ENCODE results near the gene CPED1. TPM values are rescaled to one million over a fixed set of nuclear protein-coding genes. Genes with fewer than 3 reads are reported as not detected.

Gene CPED1
- total RNA-seq, 1 experiment from 2014 or later = 0.39 TPM

DNA sequence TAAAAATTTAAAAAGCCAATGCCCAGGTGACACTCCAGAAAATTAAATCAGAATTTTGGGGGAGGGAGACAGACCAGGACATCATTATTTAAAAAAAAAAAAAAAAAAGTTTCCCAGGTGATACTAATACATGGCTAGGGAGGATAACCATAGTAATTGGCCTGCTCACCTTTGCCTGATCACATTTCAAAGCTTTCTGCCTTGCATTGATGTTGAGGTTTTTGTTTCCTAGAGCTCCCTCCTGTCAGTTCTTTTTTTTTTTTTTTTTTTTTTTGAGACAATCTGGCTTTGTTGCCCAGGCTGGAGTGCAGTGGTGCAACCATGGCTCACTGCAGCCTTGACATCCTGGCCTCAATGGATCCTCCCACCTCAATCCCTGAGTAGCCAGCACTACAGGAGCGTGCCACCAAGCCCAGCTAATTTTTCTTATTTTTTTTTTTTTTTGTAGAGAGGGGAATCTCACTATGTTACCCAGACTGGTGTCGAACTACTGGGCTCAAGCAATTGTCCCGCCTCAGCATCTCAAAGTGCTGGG is 38.1 kb downstream of the CPED1 start:
- Histone ChIP-seq H3K4me3 (ENCODE audit: low read depth in 2 of 2, low read length in 2 of 2) (no peak overlapping the region), H3K9me3 (ENCODE audit: control insufficient read depth, insufficient read depth, low read depth, low read length) (no peaks in the 10 kb centered on the region), H3K27me3 (ENCODE audit: control insufficient read depth, insufficient read depth, low read length) (peaks cover 5% of the 10 kb centered on the region; the same call in 1 of the 2 replicates), H3K27ac (ENCODE audit: low read length) (no peak overlapping the region), H3K4me1 (ENCODE audit: control insufficient read depth, insufficient read depth, low read length) (no peaks in the 10 kb centered on the region; the same call in 1 of the 2 replicates), H3K36me3 (ENCODE audit: control insufficient read depth, insufficient read depth, low read length) (no peaks in the 10 kb centered on the region)
- TF ChIP-seq POLR2AphosphoS5 (IDR thresholded peaks at IDR 0.05; ENCODE audit: low read depth, low read length) = no peak
- TF ChIP-seq, protein P1, sequence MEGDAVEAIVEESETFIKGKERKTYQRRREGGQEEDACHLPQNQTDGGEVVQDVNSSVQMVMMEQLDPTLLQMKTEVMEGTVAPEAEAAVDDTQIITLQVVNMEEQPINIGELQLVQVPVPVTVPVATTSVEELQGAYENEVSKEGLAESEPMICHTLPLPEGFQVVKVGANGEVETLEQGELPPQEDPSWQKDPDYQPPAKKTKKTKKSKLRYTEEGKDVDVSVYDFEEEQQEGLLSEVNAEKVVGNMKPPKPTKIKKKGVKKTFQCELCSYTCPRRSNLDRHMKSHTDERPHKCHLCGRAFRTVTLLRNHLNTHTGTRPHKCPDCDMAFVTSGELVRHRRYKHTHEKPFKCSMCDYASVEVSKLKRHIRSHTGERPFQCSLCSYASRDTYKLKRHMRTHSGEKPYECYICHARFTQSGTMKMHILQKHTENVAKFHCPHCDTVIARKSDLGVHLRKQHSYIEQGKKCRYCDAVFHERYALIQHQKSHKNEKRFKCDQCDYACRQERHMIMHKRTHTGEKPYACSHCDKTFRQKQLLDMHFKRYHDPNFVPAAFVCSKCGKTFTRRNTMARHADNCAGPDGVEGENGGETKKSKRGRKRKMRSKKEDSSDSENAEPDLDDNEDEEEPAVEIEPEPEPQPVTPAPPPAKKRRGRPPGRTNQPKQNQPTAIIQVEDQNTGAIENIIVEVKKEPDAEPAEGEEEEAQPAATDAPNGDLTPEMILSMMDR (IDR thresholded peaks at IDR 0.05) = no peak
- TF ChIP-seq, protein P2, sequence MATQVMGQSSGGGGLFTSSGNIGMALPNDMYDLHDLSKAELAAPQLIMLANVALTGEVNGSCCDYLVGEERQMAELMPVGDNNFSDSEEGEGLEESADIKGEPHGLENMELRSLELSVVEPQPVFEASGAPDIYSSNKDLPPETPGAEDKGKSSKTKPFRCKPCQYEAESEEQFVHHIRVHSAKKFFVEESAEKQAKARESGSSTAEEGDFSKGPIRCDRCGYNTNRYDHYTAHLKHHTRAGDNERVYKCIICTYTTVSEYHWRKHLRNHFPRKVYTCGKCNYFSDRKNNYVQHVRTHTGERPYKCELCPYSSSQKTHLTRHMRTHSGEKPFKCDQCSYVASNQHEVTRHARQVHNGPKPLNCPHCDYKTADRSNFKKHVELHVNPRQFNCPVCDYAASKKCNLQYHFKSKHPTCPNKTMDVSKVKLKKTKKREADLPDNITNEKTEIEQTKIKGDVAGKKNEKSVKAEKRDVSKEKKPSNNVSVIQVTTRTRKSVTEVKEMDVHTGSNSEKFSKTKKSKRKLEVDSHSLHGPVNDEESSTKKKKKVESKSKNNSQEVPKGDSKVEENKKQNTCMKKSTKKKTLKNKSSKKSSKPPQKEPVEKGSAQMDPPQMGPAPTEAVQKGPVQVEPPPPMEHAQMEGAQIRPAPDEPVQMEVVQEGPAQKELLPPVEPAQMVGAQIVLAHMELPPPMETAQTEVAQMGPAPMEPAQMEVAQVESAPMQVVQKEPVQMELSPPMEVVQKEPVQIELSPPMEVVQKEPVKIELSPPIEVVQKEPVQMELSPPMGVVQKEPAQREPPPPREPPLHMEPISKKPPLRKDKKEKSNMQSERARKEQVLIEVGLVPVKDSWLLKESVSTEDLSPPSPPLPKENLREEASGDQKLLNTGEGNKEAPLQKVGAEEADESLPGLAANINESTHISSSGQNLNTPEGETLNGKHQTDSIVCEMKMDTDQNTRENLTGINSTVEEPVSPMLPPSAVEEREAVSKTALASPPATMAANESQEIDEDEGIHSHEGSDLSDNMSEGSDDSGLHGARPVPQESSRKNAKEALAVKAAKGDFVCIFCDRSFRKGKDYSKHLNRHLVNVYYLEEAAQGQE (IDR thresholded peaks at IDR 0.05; ENCODE audit: insufficient read depth in 1 of 2, low read depth in 2 of 2, low read length in 1 of 2) = no peak
- TF ChIP-seq TCF7L2 (IDR thresholded peaks at IDR 0.05; ENCODE audit: low read depth, low read length) = no peak
- no peak for TF ChIP-seq SIN3A (IDR thresholded peaks at IDR 0.05; ENCODE audit: borderline replicate concordance, insufficient read depth, low read depth, low read length)
- intact Hi-C loops (cut with micrococcal nuclease; ENCODE audit: unreplicated experiment) (no loop called here), in situ Hi-C loops (cut with HindIII; ENCODE audit: low pct_unique_long_range_greater_than_20kb, low sequenced_read_pairs) (no loop called here)
- no TSS peak for BruUV-seq (replicated peaks)
- ATAC-seq (no peak), DNase-seq (ENCODE audit: low read depth, low spot score) (no peak)
- ChIA-PET CTCF (no interaction called here), POLR2A (no interaction called here)

DNA sequence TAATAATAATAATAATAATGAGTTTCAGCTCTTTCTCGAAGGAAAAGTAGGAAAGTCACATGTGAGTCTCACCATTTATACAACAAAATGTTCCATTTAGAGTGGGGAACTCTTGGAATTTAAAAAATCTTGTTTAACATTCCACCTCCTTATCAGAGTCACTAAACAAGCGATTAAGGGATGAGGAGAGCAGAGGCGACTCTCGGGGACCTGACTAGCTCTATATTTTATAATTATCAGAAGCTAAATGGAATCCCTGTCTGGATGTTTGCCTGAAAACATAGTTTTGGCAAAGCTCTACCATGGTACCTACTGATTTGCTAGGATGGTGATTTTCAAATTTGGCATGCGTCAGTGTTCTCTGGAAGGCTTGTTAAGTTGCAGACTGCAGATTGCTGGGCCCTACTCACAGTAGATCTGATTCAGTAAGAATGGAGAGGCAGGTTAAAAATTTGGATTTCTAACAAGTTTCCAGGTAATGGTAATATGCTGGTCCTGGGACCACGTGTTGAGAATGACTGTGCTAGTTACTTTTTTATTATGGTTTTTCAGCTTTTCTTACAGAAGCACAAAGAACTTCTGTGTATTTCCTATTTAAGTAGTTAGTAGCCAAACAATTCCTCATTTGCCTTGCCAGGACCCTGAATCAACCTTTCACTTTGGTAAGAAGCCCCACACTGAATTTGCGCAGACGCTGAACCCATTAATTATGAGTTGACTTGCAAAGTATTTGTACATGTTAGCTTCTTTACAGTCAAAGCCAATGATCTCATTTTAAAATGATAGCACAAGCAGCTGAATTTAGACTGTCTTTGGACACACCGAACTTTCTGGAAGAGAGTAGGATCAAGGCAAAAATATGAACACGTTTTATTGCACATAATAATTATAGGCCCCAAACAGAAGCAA is 39.5 kb downstream of the CPED1 start:
- Histone ChIP-seq H3K27me3 (ENCODE audit: control insufficient read depth, insufficient read depth, low read length) (peaks cover 5% of the 10 kb centered on the region; the same call in 1 of the 2 replicates), H3K9me3 (ENCODE audit: control insufficient read depth, insufficient read depth, low read depth, low read length) (no peaks in the 10 kb centered on the region), H3K36me3 (ENCODE audit: control insufficient read depth, insufficient read depth, low read length) (no peaks in the 10 kb centered on the region), H3K4me3 (ENCODE audit: low read depth in 2 of 2, low read length in 2 of 2) (no peak overlapping the region), H3K27ac (ENCODE audit: low read length) (no peak overlapping the region), H3K4me1 (ENCODE audit: control insufficient read depth, insufficient read depth, low read length) (no peaks in the 10 kb centered on the region; the same call in 1 of the 2 replicates)
- BruUV-seq (replicated peaks) = no TSS peak
- TF ChIP-seq, protein P1 (IDR thresholded peaks at IDR 0.05) = no peak
- TF ChIP-seq POLR2AphosphoS5 (IDR thresholded peaks at IDR 0.05; ENCODE audit: low read depth, low read length) = no peak
- no peak for TF ChIP-seq SIN3A (IDR thresholded peaks at IDR 0.05; ENCODE audit: borderline replicate concordance, insufficient read depth, low read depth, low read length)
- TF ChIP-seq TCF7L2 (IDR thresholded peaks at IDR 0.05; ENCODE audit: low read depth, low read length) = no peak
- ChIA-PET POLR2A (no interaction called here), CTCF (interaction anchor here (0.6 to 0.7 kb wide), 2 partner anchors 53 to 1341 kb away, joined by 3 to 6 read pairs; no protein-coding TSS in a partner anchor)
- intact Hi-C loops (cut with micrococcal nuclease; ENCODE audit: unreplicated experiment) (no loop called here), in situ Hi-C loops (cut with HindIII; ENCODE audit: low pct_unique_long_range_greater_than_20kb, low sequenced_read_pairs) (no loop called here)
- no peak for DNase-seq (ENCODE audit: low read depth, low spot score)
- no peak for ATAC-seq
